GM12878 (cell line): ENCODE measurements around the gene RBM19. TPM values are rescaled to one million over a fixed set of nuclear protein-coding genes. Genes with fewer than 3 reads are reported as not detected.

Experiments
- ATAC-seq: fragments of 200-7000 bp; cut with Tn5 transposase; 3 replicates; pipeline ENCODE4 v1.9.1; 2020; ENCODE audit warnings: mild to moderate bottlenecking, moderate library complexity
- BruUV-seq: library from RNA; stranded (reverse); fragments of 400-500 nt; replicated peaks from 2 replicates; lab custom pipeline; 2021; lab: Mats Ljungman, UMichigan
- CTCF ChIA-PET: fragments of 300-600 bp; sonication (Branson Sonifier 250); formaldehyde crosslinking; extraction: SDS; loops from one replicate; lab custom pipeline; 2021; ENCODE audit warnings: inconsistent platforms; lab: Yijun Ruan, JAX
- POLR2A ChIA-PET: fragments of 350-600 bp; formaldehyde crosslinking; extraction: SDS; loops from one replicate; lab custom pipeline; 2021; ENCODE audit warnings: inconsistent platforms; lab: Charles Lee
- RAD21 ChIA-PET: fragments of 300-600 bp; sonication (Branson Sonifier 250); formaldehyde crosslinking; loops from one replicate; lab custom pipeline; 2023; ENCODE audit warnings: antibody characterized with exemption; ENCODE audit not compliant: unreplicated experiment; lab: Charles Lee
- SMC1A ChIA-PET: fragments of 300-600 bp; sonication (Branson Sonifier 250); formaldehyde crosslinking; loops from one replicate; lab custom pipeline; 2023; ENCODE audit not compliant: unreplicated experiment, uncharacterized antibody; lab: Charles Lee
- DNase-seq: peaks from one replicate; pipeline ENCODE4 v3.0.0-alpha.2; 2011; ENCODE audit warnings: low read depth, low spot score
- FAIRE-seq: peaks from 3 replicates; lab custom pipeline; 2011; peaks lifted over from hg19 to GRCh38; lab: Jason Lieb, UNC
- H2AFZ ChIP-seq: 2 replicates; pipeline ENCODE4 v1.6.0; 2011; ENCODE audit warnings: low read depth, low read length, control low read depth; ENCODE audit not compliant: control insufficient read depth
- H3K27ac ChIP-seq: 2 replicates; pipeline ENCODE4 v1.5.1; 2011; ENCODE audit warnings: control low read depth; ENCODE audit not compliant: control insufficient read depth, insufficient read depth
- H3K27me3 ChIP-seq, 2 experiments: replicated peaks in 1 of 2; 2 replicates each; pipeline versions ENCODE4 v1.6.0 to v1.6.1; 2011; ENCODE audit warnings: low read length in 1 of 2; ENCODE audit not compliant: control insufficient read depth in 2 of 2, insufficient read depth in 2 of 2
- H3K36me3 ChIP-seq, 2 experiments: 2 replicates each; pipeline ENCODE4 v1.5.1; 2011; ENCODE audit warnings: low read length in 1 of 2; ENCODE audit not compliant: control insufficient read depth in 2 of 2, insufficient read depth in 2 of 2
- H3K4me1 ChIP-seq: 2 replicates; pipeline ENCODE4 v1.6.1; 2011; ENCODE audit warnings: mild to moderate bottlenecking, low read length, moderate library complexity, mixed read lengths; ENCODE audit not compliant: control insufficient read depth, insufficient read depth
- H3K4me2 ChIP-seq: 2 replicates; pipeline ENCODE4 v1.6.0; 2011; ENCODE audit warnings: control low read depth; ENCODE audit not compliant: control insufficient read depth, insufficient read depth
- H3K4me3 ChIP-seq: fragments of 200-600 bp; sonication (generic); 2 replicates; pipeline ENCODE4 v1.5.1; 2016
- H3K79me2 ChIP-seq: 2 replicates; pipeline ENCODE4 v1.6.0; 2011; ENCODE audit warnings: low read length; ENCODE audit not compliant: control insufficient read depth, insufficient read depth
- H3K9ac ChIP-seq: 2 replicates; pipeline ENCODE4 v1.8.0; 2011; ENCODE audit warnings: low read length, control low read depth, mixed read lengths; ENCODE audit not compliant: control insufficient read depth, insufficient read depth
- H3K9me3 ChIP-seq: replicated peaks from 3 replicates; pipeline ENCODE4 v1.5.1; 2011; ENCODE audit warnings: mild to moderate bottlenecking, low read length; ENCODE audit not compliant: control insufficient read depth, insufficient read depth
- H4K20me1 ChIP-seq: 2 replicates; pipeline ENCODE4 v1.6.0; 2011; ENCODE audit not compliant: control insufficient read depth, insufficient read depth
- E2F4 ChIP-seq: IDR thresholded peaks from 2 replicates; pipeline ENCODE4 v1.6.1; 2012; ENCODE audit warnings: low read depth, low read length, improper control_type of control experiment
- FOXM1 ChIP-seq: IDR thresholded peaks from 2 replicates; pipeline ENCODE4 v1.6.1; 2012; ENCODE audit warnings: low read depth, mild to moderate bottlenecking, inconsistent platforms, low read length, moderate library complexity
- IRF5 ChIP-seq: fragments of 450-650 bp; IDR thresholded peaks from 2 replicates; pipeline ENCODE4 v1.6.1; 2017; ENCODE audit warnings: borderline replicate concordance
- NRF1 ChIP-seq: conservative IDR thresholded peaks from 2 replicates; pipeline ENCODE4 v1.6.1; 2011; ENCODE audit warnings: mild to moderate bottlenecking, low read depth, low read length, improper control_type of control experiment
- POLR2A ChIP-seq: IDR thresholded peaks from 2 replicates; pipeline ENCODE4 v1.6.1; 2011; ENCODE audit warnings: low read depth, mild to moderate bottlenecking, low read length
- RAD51 ChIP-seq: fragments of 450-650 bp; IDR thresholded peaks from 2 replicates; pipeline ENCODE4 v1.6.1; 2016; ENCODE audit warnings: moderate library complexity, mild to moderate bottlenecking, inconsistent platforms
- RB1 ChIP-seq: fragments of 450-650 bp; formaldehyde crosslinking; IDR thresholded peaks from 2 replicates; pipeline ENCODE4 v1.6.1; 2017; ENCODE audit warnings: mild to moderate bottlenecking, borderline replicate concordance
- RBBP5 ChIP-seq: fragments of 200-600 bp; sonication (generic); conservative IDR thresholded peaks from 2 replicates; pipeline ENCODE4 v1.6.1; 2016
- REST ChIP-seq: IDR thresholded peaks from 2 replicates; pipeline ENCODE4 v1.6.1; 2012; ENCODE audit warnings: mild to moderate bottlenecking, low read depth, low read length
- SIX5 ChIP-seq: IDR thresholded peaks from 2 replicates; pipeline ENCODE4 v1.6.1; 2011; ENCODE audit warnings: mild to moderate bottlenecking, low read depth, low read length, moderate library complexity; ENCODE audit not compliant: severe bottlenecking
- YBX1 ChIP-seq: fragments of 450-650 bp; IDR thresholded peaks from 2 replicates; pipeline ENCODE4 v1.6.1; 2016; ENCODE audit warnings: antibody characterized with exemption
- ZSCAN29 ChIP-seq: fragments of 450-650 bp; IDR thresholded peaks from 2 replicates; pipeline ENCODE4 v1.6.1; 2017; ENCODE audit warnings: mild to moderate bottlenecking, moderate library complexity
- WGBS: methylation state at CpG from one replicate; pipeline ENCODE4 v1.1.6; 2016; ENCODE audit warnings: low lambda C conversion rate; ENCODE audit not compliant: insufficient replicate concordance, insufficient coverage; ENCODE audit errors: missing lambda C conversion rate; 5-methylcytosine and 5-hydroxymethylcytosine counted together
- in situ Hi-C: fragments of 300-500 bp; cut with MboI; formaldehyde crosslinking; loops from 9 replicates; pipeline ENCODE4 v1.14.3; 2018; ENCODE audit warnings: mixed read lengths
- intact Hi-C: fragments of 100-400 bp; cut with micrococcal nuclease; formaldehyde crosslinking; loops from one replicate; pipeline ENCODE4 v1.14.2; 2022; ENCODE audit not compliant: unreplicated experiment
- polyA plus RNA-seq, 11 experiments: library from polyadenylated mRNA; depleted of rRNA in 4 of 11; unstranded in 6 of 11; stranded (reverse) in 5 of 11; fragments of >200 nt; fragmentation: Nextera tagmentation in 4 of 11; fragmentation: Illumina TruSeq in 1 of 11; extraction: Ambion mirVana in 4 of 11; extraction: Trizol in 1 of 11; gene quantifications; 1 replicate in 1 of 11; 2 replicates in 10 of 11; pipeline versions ENCODE4 v1.2.1 to v1.2.3, GENCODE V29; 2011 to 2016; ENCODE audit warnings: inconsistent platforms in 2 of 11, missing spikeins in 2 of 11, low read depth in 1 of 11
- total RNA-seq, 4 experiments: library from RNA; depleted of rRNA in 3 of 4; stranded (reverse); fragments of >200 nt in 3 of 4; fragmentation: Illumina TruSeq in 1 of 4; extraction: Trizol in 1 of 4; gene quantifications; 2 replicates each; pipeline versions ENCODE4 v1.2.1 to v1.2.3, GENCODE V29; 2013 to 2021

The RBM19 gene
- total and polyA plus RNA-seq, 10 of the 15 experiments (the other 5 are each of a cell fraction or from before 2014, with no cell fraction given) = 4.2 to 42.9 (median 28.4) TPM

- no peak for ATAC-seq
- no peaks in the 10 kb centered on the region for H3K9me3 ChIP-seq
- no peak overlapping the region for H3K4me2 ChIP-seq
- no peaks in the 10 kb centered on the region for H3K79me2 ChIP-seq
- in situ Hi-C loops = no loop called here
- ChIA-PET POLR2A (no interaction called here), SMC1A (no interaction called here), RAD21 (no interaction called here), CTCF (no interaction called here)
- no peak for DNase-seq
- no TSS peak for BruUV-seq
- FAIRE-seq = no peak
- H3K4me3 ChIP-seq = no peak overlapping the region
- H3K36me3 ChIP-seq = peaks cover 19 to 25% of the 10 kb centered on the region in 2 experiments
- H3K4me1 ChIP-seq = no peaks in the 10 kb centered on the region
- H3K9ac ChIP-seq = no peak overlapping the region
- no peak overlapping the region for H3K27ac ChIP-seq
- 94% methylated on average over 17 of the region's 17 CpGs for WGBS
- H2AFZ ChIP-seq = no peak overlapping the region
- TF ChIP-seq YBX1 (no peak), NRF1 (no peak), IRF5 (no peak), RBBP5 (no peak)
- intact Hi-C loops = no loop called here
- H3K27me3 ChIP-seq = no peaks in the 10 kb centered on the region
- H4K20me1 ChIP-seq = no peaks in the 10 kb centered on the region
These were observed 17.8 kb downstream of the RBM19 start for GRCh38 chr12:113948151-113948914.

GRCh38 chr12:113946175-113946574 lies 19.9 kb downstream of the RBM19 start:
- ChIA-PET POLR2A (no interaction called here), SMC1A (interaction anchor here (1.2 kb wide), 1 partner anchor 17 kb away, joined by 3 read pairs; no protein-coding TSS in a partner anchor), CTCF (no interaction called here), RAD21 (no interaction called here)
- Histone ChIP-seq H3K36me3 (peaks cover 22 to 25% of the 10 kb centered on the region in 2 experiments), H2AFZ (no peak overlapping the region), H3K4me1 (no peaks in the 10 kb centered on the region), H3K4me3 (no peak overlapping the region), H3K27ac (no peak overlapping the region), H3K79me2 (no peaks in the 10 kb centered on the region), H3K4me2 (no peak overlapping the region), H3K27me3 (no peaks in the 10 kb centered on the region), H3K9me3 (no peaks in the 10 kb centered on the region), H3K9ac (no peak overlapping the region), H4K20me1 (no peaks in the 10 kb centered on the region)
- FAIRE-seq (no peak), ATAC-seq (no peak), DNase-seq (no peak)
- intact Hi-C loops = no loop called here
- WGBS = 97% methylated on average over 8 of the region's 8 CpGs
- no TSS peak for BruUV-seq
- in situ Hi-C loops = no loop called here
- TF ChIP-seq ZSCAN29 (no peak), REST (no peak), SIX5 (no peak), E2F4 (no peak), RB1 (no peak), RAD51 (no peak), FOXM1 (no peak), POLR2A (no peak)
